Body of pancreas (tissue), 4 donors: ENCODE data around the gene NPIPB2. TPM values are rescaled to one million over a fixed set of nuclear protein-coding genes. Genes with fewer than 3 reads are reported as not detected.
A peak's percentile ranks its signal among the peaks of the same experiment; 100 is the strongest.
"Not testable (repeated sequence)": the region's sequence is repeated elsewhere in the genome, so short reads cannot be mapped to it uniquely, and the experiment has no call there.

Source experiments
- ATAC-seq: fragments of 150-250 bp; one replicate; pipeline ENCODE4 v1.9.1; 2016
- DNase-seq, 4 donors: peaks; one replicate each; pipeline ENCODE4 v3.0.0-alpha.2; 2019
- H3K27ac ChIP-seq, 4 donors: fragments of 200-600 bp; sonication (generic); 1 replicate in 3 of 4; 2 replicates in 1 of 4; pipeline versions ENCODE4 v1.5.1 to v1.6.1; 2016 to 2019; ENCODE audit warnings: mild to moderate bottlenecking in 1 of 4, mixed read lengths in 1 of 4, moderate library complexity in 1 of 4
- H3K27me3 ChIP-seq, 2 donors: fragments of 200-600 bp; sonication (generic); one replicate each; pipeline ENCODE4 v1.6.0; 2016; ENCODE audit warnings: mild to moderate bottlenecking in 1 of 2
- H3K36me3 ChIP-seq, 2 donors: fragments of 200-600 bp; sonication (generic); replicated peaks in 1 of 2; 2 replicates each; pipeline ENCODE4 v1.5.1; 2016; ENCODE audit warnings: low read depth in 2 of 2; ENCODE audit not compliant: insufficient read depth in 1 of 2
- H3K4me1 ChIP-seq: fragments of 200-600 bp; sonication (generic); one replicate; pipeline ENCODE4 v1.6.0; 2016
- H3K4me3 ChIP-seq, 2 donors: fragments of 200-600 bp; sonication (generic); 1 replicate in 1 of 2; 2 replicates in 1 of 2; pipeline ENCODE4 v1.5.1; 2016 to 2019
- H3K9me3 ChIP-seq, 3 donors: fragments of 200-600 bp; sonication (generic); 1 replicate in 2 of 3; 2 replicates in 1 of 3; pipeline ENCODE4 v1.5.1; 2016
- CTCF ChIP-seq, 7 experiments: fragments of 450-650 bp in 4 of 7; fragments of 200-600 bp in 3 of 7; sonication (generic) in 3 of 7; IDR thresholded peaks; one replicate each; pipeline ENCODE4 v1.5.1; 2016 to 2019; ENCODE audit warnings: antibody characterized with exemption in 7 of 7
- POLR2A ChIP-seq, 3 donors: fragments of 450-650 bp; IDR thresholded peaks; one replicate each; pipeline ENCODE4 v1.6.1; 2016; ENCODE audit warnings: antibody characterized with exemption in 3 of 3, mild to moderate bottlenecking in 2 of 3
- WGBS, 2 donors: methylation state at CpG; one replicate each; pipeline ENCODE4 v1.1.5; 2017; 5-methylcytosine and 5-hydroxymethylcytosine counted together
- intact Hi-C: fragments of 100-400 bp; cut with DNase I; formaldehyde crosslinking; loops from one replicate; pipeline ENCODE4 v1.15.1; 2023
- total RNA-seq, 2 donors: library from RNA; depleted of rRNA; stranded (reverse); fragments of >200 nt; gene quantifications; one replicate each; pipeline ENCODE4 v1.1.0, GENCODE V29; 2016

The NPIPB2 gene
- total RNA-seq, 2 donors from 2014 or later: 1.8 to 2.3 TPM

GRCh38 chr16:11949527-11949926 lies 7.7 kb upstream of the NPIPB2 start:
- Histone ChIP-seq H3K4me1 (no peaks in the 10 kb centered on the region), H3K9me3 (no peaks in the 10 kb centered on the region), H3K4me3 (no peak overlapping the region), H3K36me3 (no peaks in the 10 kb centered on the region), H3K27ac (no peak overlapping the region), H3K27me3 (no peaks in the 10 kb centered on the region)
- intact Hi-C loops: no loop called here
- DNase-seq (peak; percentile 17 to 47 (median 24)), ATAC-seq (peak; percentile 52)
- 10 to 11% methylated on average over 4 of the region's 4 CpGs for WGBS, 2 donors
- no peak for TF ChIP-seq POLR2A (IDR thresholded peaks at IDR 0.05)
- peak in 6 of 7 experiments; percentile 16 to 56 (median 36) for TF ChIP-seq CTCF (IDR thresholded peaks at IDR 0.05)

- intact Hi-C loops: no loop called here
These were observed 7.0 kb upstream of the NPIPB2 start for GRCh38 chr16:11948819-11949218.

GRCh38 chr16:11946433-11946832 lies 4.6 kb upstream of the NPIPB2 start:
- Histone ChIP-seq H3K27ac (no peak overlapping the region), H3K4me1 (no peaks in the 10 kb centered on the region), H3K4me3 (no peak overlapping the region), H3K9me3 (no peaks in the 10 kb centered on the region), H3K36me3 (no peaks in the 10 kb centered on the region), H3K27me3 (no peaks in the 10 kb centered on the region)
- no peak for DNase-seq
- TF ChIP-seq CTCF (IDR thresholded peaks at IDR 0.05) (no peak), POLR2A (IDR thresholded peaks at IDR 0.05) (no peak)
- intact Hi-C loops: no loop called here
- 69 to 70% methylated on average over 3 of the region's 3 CpGs for WGBS, 2 donors
- ATAC-seq: no peak

More at GRCh38 chr16:11948819-11949218, 7.0 kb upstream of the NPIPB2 start:
- H3K36me3 ChIP-seq: no peaks in the 10 kb centered on the region
- WGBS, 2 donors: 72 to 87% methylated on average over 5 of the region's 5 CpGs
- H3K27ac ChIP-seq: no peak overlapping the region
- no peak for DNase-seq
- no peak overlapping the region for H3K4me3 ChIP-seq
- no peak for ATAC-seq
- no peaks in the 10 kb centered on the region for H3K4me1 ChIP-seq
- H3K27me3 ChIP-seq: no peaks in the 10 kb centered on the region
- no peaks in the 10 kb centered on the region for H3K9me3 ChIP-seq
- TF ChIP-seq CTCF (IDR thresholded peaks at IDR 0.05): no peak
- no peak for TF ChIP-seq POLR2A (IDR thresholded peaks at IDR 0.05)

GRCh38 chr16:11927350-11927749 lies 14.5 kb downstream of the NPIPB2 start:
- ATAC-seq, H3K9me3 ChIP-seq, H3K4me1 ChIP-seq, H3K27ac ChIP-seq, DNase-seq, intact Hi-C loops, H3K27me3 ChIP-seq, H3K4me3 ChIP-seq, H3K36me3 ChIP-seq: not testable (repeated sequence)
- WGBS, 2 donors: 74% methylated on average over 10 to 13 of the region's 13 CpGs

GRCh38 chr16:11924046-11924445 lies 17.8 kb downstream of the NPIPB2 start:
- WGBS, 2 donors: 68 to 72% methylated on average over 10 of the region's 10 CpGs
- H3K36me3 ChIP-seq, H3K9me3 ChIP-seq, H3K27me3 ChIP-seq, ATAC-seq, intact Hi-C loops, H3K4me3 ChIP-seq, H3K27ac ChIP-seq, H3K4me1 ChIP-seq: not testable (repeated sequence)
- DNase-seq: peak in 1 of 4 donors; percentile 11

- intact Hi-C loops: no loop called here
- no peaks in the 10 kb centered on the region for H3K36me3 ChIP-seq
- peak overlapping the region; percentile 82 to 97 (median 91) for H3K27ac ChIP-seq
- H3K4me3 ChIP-seq: no peak overlapping the region
- H3K9me3 ChIP-seq: no peaks in the 10 kb centered on the region
- ATAC-seq (peak; percentile 26), DNase-seq (peak; percentile 36 to 64 (median 46))
- 47 to 56% methylated on average over 13 of the region's 13 CpGs for WGBS, 2 donors
- H3K4me1 ChIP-seq: peaks cover 38% of the 10 kb centered on the region
- H3K27me3 ChIP-seq: no peaks in the 10 kb centered on the region
- TF ChIP-seq CTCF (IDR thresholded peaks at IDR 0.05): no peak
- TF ChIP-seq POLR2A (IDR thresholded peaks at IDR 0.05): no peak
These were observed 25.1 kb downstream of the NPIPB2 start for GRCh38 chr16:11916524-11917285.
